ENCODE measurements around the gene SERINC5. TPM values are rescaled to one million over a fixed set of nuclear protein-coding genes. Genes with fewer than 3 reads are reported as not detected.
"Not testable (repeated sequence)": the region's sequence is repeated elsewhere in the genome, so short reads cannot be mapped to it uniquely, and the experiment has no call there.

SERINC5 gene
- polyA plus RNA-seq, 1 experiment, result 11.0 TPM

GRCh38 chr5:80116000-80116399, 139.8 kb downstream of the SERINC5 start:
- POLR2A ChIA-PET, result no interaction called here
- no peak for DNase-seq (ENCODE audit: low read depth)
- Histone ChIP-seq H3K4me3 (ENCODE audit: low read depth, low read length) (no peak overlapping the region), H3K27me3 (ENCODE audit: control insufficient read depth, insufficient read depth, low read length) (no peaks in the 10 kb centered on the region), H3K36me3 (ENCODE audit: control insufficient read depth, insufficient read depth, low read length) (no peaks in the 10 kb centered on the region)
- no peak for TF ChIP-seq CTCF (IDR thresholded peaks at IDR 0.05; ENCODE audit: insufficient read depth, low read depth, low read length)
- CTCF ChIA-PET, result interaction anchor here (0.6 kb wide), 1 partner anchor 27 kb away, joined by 3 read pairs; no protein-coding TSS in a partner anchor

GRCh38 chr5:80114860-80115259, 141.0 kb downstream of the SERINC5 start:
- TF ChIP-seq CTCF (IDR thresholded peaks at IDR 0.05; ENCODE audit: insufficient read depth, low read depth, low read length), result no peak
- no peak overlapping the region for H3K4me3 ChIP-seq (ENCODE audit: low read depth, low read length)
- no peak for DNase-seq (ENCODE audit: low read depth)
- H3K36me3 ChIP-seq (ENCODE audit: control insufficient read depth, insufficient read depth, low read length), result no peaks in the 10 kb centered on the region
- POLR2A ChIA-PET, result no interaction called here
- no peaks in the 10 kb centered on the region for H3K27me3 ChIP-seq (ENCODE audit: control insufficient read depth, insufficient read depth, low read length)
- CTCF ChIA-PET, result no interaction called here

- H3K4me3 ChIP-seq (ENCODE audit: low read depth, low read length); POLR2A ChIA-PET; DNase-seq (ENCODE audit: low read depth); H3K36me3 ChIP-seq (ENCODE audit: control insufficient read depth, insufficient read depth, low read length); H3K27me3 ChIP-seq (ENCODE audit: control insufficient read depth, insufficient read depth, low read length): not testable (repeated sequence)
- CTCF ChIA-PET, result interaction anchor here (1.5 kb wide), 1 partner anchor 12 kb away, joined by 3 read pairs; no protein-coding TSS in a partner anchor
Observed at GRCh38 chr5:80111376-80111990, 144.4 kb downstream of the SERINC5 start.

- POLR2A ChIA-PET, result interaction anchor here (0.6 kb wide), 1 partner anchor 146 kb away, joined by 17 read pairs; no protein-coding TSS in a partner anchor
- H3K27me3 ChIP-seq (ENCODE audit: control insufficient read depth, insufficient read depth, low read length), result peaks cover 1% of the 10 kb centered on the region; the same call in 1 of the 2 replicates
- H3K36me3 ChIP-seq (ENCODE audit: control insufficient read depth, insufficient read depth, low read length), result no peaks in the 10 kb centered on the region
- TF ChIP-seq CTCF (IDR thresholded peaks at IDR 0.05; ENCODE audit: insufficient read depth, low read depth, low read length), result no peak
- no peak for DNase-seq (ENCODE audit: low read depth)
- H3K4me3 ChIP-seq (ENCODE audit: low read depth, low read length), result no peak overlapping the region
- CTCF ChIA-PET, result interaction anchor here (0.7 to 1.5 kb wide), 3 partner anchors 13 to 149 kb away, joined by 3 read pairs; no protein-coding TSS in a partner anchor
Observed at GRCh38 chr5:80109646-80110478, 146.0 kb downstream of the SERINC5 start.

- no peak for TF ChIP-seq CTCF (IDR thresholded peaks at IDR 0.05; ENCODE audit: insufficient read depth, low read depth, low read length)
- DNase-seq (ENCODE audit: low read depth), result no peak
- Histone ChIP-seq H3K36me3 (ENCODE audit: control insufficient read depth, insufficient read depth, low read length) (no peaks in the 10 kb centered on the region), H3K27me3 (ENCODE audit: control insufficient read depth, insufficient read depth, low read length) (peaks cover 1% of the 10 kb centered on the region), H3K4me3 (ENCODE audit: low read depth, low read length) (no peak overlapping the region)
- POLR2A ChIA-PET, result no interaction called here
- CTCF ChIA-PET, result no interaction called here
Observed at GRCh38 chr5:80106916-80107315, 148.9 kb downstream of the SERINC5 start.

All from BJ (cell line).